GM18858 (cell line): ENCODE data around the gene KMT2A.
"Not testable (repeated sequence)": the region's sequence is repeated elsewhere in the genome, so short reads cannot be mapped to it uniquely, and the experiment has no call there.

Source experiments
- ATAC-seq: cut with Tn5 transposase; IDR thresholded peaks from one replicate; pipeline ENCODE4 v1.9.1; 2021; ENCODE audit not compliant: unreplicated experiment

The KMT2A gene

DNA sequence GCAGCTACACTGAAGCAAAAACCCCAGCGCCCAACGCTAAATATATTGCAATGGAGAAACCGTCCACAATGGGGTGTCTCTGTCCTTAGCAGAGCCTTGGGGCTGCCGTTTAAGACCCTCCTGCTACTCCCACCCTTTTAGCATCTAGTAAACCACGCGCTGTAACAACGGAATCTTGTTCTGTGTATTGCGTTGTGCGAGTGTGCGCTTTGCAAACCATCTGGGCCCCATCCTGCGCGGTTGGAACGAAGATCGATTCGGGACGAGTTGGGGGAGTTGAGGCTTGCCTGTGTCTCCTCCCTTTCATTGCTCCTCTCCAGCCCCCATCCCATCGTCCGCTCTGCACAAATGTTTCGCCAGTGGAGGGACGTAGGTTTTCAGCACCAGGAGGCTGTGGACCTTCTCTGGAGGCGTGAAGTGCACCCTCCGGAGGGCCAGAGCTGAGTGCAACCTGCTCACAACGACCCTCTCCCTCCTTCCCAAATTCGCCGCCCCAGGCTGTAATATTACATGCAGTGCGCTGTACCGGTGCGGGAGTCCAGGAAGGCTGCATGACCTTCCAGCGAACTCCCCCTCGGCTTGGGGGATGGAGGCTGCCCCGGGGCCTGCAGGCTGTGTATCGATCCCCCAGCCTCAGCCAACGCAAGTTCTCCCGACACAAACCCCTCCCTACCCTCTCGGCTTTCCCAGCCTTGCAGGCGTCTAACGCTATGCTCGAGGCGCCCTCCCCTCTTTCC lies 1.6 kb upstream of the KMT2A start:
- ATAC-seq: no peak

GRCh38 chr11:118435290-118435892 lies 901 bp upstream of the KMT2A start:
- ATAC-seq: no peak

- ATAC-seq: no peak
These were observed 431 bp downstream of the KMT2A start for GRCh38 chr11:118436639-118437207.

DNA sequence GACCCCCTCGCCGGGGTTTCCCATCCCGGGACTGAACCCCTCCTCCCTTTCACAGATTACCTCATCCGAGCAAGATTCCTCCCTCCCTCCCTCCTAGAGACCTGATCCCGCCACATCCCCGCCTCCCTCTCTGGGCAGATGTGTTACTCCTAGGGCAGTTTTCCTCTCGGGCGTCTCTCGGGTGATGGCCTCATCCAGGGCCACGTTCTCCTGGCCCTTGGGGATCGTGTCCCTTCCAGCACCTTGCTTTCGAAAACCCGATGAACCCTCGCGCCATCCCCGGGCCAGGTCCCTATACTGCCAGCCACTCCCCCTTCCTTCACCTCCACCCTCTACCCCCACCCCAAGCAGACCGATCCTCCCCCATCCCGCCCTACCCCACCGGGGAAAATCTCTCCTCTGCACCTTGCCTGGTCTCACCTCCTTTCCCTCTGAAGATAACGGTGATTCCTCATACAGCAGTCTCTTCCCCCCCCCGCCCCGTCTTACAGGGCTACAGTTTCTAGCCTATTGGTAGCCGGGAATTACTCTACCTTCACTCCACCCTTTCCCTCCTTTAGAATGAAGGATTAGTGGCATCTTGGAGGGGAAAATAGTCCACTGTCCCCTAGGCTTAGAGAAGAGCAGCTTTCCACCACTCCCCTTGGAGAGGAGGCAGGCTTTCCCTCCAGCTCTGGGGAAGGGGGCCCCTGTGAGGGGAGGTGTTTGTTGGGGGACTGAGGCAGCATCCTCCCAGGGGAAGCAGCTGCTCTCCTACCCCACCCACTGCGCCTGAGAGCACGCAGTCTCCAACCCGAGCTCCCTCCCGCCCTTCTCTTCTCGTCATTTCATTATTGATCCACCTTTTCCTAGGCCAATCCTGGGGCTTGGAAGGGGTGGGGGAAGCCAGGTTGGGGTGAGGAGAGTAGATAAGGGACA lies 1.2 kb downstream of the KMT2A start:
- no peak for ATAC-seq

- no peak for ATAC-seq
These were observed 2.1 kb downstream of the KMT2A start for GRCh38 chr11:118438314-118438931.

GRCh38 chr11:118439646-118440045 lies 3.4 kb downstream of the KMT2A start:
- ATAC-seq: no peak

DNA sequence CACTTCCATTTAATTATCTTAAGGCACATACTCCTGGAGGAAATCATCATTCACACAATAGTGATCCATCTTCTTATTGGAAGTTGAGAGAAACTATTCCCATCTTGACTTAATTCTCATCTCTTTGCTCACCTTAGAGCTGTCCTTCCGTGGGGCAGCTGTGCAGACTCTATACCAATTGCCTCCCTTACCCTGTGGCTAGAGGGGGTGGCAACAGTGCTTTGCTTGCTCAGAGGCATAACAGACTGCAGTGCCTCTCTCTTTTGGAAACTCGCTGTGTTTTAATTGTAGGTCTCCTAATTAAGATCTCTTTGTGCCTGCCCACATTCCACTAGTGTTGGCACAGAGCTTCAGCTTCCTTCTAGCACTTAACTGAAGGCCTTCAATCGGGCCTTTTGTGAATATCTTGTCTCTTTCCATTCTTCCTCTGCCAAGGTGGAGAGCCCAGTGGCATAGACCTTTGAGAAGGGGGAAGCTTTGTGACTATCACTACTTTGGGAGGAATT lies 5.5 kb downstream of the KMT2A start:
- no peak for ATAC-seq

DNA sequence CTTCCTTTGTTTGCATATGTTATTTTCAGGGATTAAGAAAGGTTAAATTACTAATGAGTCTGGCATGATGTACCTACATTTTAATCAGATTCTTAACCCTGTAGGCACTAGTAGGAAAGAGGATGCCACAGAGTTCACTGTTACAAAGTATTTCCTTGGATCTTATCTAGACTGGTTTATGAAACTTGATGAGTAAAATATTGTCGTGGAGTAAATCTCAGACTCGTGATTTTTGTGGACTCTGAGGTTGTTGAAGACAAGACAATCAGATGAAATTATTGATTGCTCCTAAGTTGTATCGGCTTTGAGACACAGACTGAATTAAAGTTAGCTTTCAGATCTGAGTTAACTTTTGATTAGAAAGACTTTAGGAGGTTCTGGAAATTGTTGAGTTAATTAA lies 6.0 kb downstream of the KMT2A start:
- ATAC-seq: no peak

- ATAC-seq: no peak
These were observed 6.8 kb downstream of the KMT2A start for GRCh38 chr11:118442908-118443589.

DNA sequence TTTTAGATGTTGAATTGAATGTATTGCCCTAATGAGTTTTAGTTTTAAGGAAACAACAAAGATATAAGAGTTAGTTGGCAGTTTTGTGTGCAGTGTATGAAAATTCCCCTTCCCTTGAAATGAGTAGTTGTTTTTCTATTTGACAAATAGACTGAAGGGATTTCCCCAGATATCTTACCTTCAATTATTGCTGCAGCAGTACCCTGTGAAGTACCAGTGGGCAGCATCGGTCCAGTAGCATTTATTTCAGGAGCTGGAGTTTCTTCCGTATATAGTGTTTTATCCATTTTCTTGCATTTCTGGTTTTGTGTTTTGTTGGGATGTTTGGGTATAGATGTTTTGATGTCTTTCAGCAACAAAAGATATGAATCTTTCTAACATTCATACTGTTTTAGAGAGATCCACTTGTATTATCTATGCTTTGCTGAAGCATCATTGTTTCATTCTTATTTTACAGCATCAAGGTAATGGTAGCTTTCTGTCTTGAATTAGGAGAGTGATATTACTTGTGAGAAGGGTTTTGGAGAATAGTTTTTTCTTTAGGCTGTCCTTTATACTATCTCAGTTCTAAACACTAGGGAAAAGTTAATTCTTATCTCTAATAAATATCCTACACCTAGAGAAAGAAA lies 7.4 kb downstream of the KMT2A start:
- ATAC-seq: no peak

DNA sequence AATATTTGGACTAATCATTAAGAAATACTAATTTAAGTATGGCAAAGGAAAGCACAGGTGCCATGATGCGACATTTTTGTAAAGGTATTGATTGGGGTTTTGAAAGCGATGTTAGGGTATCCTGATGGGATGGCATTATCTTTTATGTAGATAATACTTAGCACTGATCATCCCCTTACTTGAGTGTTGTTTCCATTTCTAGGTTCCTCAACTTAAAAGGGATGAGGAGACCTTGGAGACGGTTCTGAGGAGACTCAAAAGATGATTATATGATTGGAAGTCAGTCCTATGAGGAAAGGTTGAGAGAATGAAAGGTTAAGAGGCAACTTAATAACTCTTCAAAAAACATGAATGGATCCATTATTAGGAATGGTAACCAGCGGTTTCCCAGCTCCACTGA lies 11.1 kb downstream of the KMT2A start:
- no peak for ATAC-seq

- peak; percentile 71 for ATAC-seq
These were observed 12.0 kb downstream of the KMT2A start for GRCh38 chr11:118448294-118448693.

DNA sequence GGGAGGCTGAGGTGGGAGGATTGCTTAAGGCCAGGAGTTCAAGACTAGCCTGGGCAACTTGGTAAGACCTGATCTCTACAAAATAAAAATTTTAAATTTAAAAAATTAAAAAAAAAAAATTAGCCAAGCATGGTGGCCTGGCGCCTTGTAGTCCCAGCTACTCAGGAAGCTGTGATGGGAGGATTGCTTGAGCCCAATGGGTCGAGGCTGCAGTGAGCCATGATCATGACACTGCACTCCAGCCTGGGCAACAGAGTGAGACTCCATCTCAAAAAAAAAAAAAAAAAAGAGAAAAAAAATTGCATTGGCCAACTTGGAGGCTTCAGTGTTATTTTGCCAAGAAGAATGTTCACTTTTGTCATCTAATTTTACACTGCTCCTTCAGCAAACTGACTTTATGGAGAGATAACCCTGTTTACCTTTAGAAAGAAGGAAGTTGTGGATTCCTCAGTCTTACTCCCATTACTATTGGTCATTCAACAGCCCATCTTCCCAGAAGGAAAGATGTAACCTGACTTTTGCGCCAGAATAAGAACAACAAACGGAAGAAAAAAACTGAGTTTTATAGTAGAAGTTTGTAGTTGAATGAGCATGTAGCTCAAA lies 13.1 kb downstream of the KMT2A start:
- ATAC-seq: no peak

- no peak for ATAC-seq
These were observed 14.2 kb downstream of the KMT2A start for GRCh38 chr11:118450451-118450850.

DNA sequence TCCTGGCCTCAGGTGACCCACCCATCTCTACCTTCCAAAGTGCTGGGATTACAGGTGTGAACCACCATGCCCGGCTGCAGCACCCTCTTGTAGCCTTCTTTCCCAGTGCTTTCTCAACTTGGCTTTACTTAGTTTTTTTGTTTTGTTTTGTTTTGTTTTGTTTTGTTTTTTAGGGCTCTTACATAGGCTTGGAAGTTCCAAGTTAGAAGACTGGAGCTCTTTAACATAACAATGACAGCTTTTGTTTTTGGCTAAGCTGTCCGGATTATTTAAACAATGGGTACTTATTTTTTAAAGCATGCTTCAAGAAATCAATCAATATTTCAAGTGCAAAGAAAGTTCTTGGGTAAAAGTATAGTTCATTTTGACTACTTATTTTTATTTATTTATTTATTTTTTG lies 25.9 kb downstream of the KMT2A start:
- no peak for ATAC-seq

DNA sequence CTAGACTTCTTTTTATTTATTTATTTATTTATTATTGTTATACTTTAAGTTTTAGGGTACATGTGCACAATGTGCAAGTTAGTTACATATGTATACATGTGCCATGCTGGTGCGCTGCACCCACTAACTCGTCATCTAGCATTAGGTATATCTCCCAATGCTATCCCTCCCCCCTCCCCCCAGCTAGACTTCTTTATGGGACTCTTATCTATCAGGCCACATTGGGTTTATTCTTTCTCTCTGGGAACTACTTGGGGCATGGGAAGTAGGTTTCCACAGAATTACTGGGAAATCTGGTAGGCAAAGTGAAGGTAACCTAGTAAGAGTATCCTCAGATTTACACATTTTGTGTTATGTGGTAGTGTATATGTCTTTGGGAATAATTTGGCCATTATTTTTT lies 32.7 kb downstream of the KMT2A start:
- not testable (repeated sequence) for ATAC-seq

DNA sequence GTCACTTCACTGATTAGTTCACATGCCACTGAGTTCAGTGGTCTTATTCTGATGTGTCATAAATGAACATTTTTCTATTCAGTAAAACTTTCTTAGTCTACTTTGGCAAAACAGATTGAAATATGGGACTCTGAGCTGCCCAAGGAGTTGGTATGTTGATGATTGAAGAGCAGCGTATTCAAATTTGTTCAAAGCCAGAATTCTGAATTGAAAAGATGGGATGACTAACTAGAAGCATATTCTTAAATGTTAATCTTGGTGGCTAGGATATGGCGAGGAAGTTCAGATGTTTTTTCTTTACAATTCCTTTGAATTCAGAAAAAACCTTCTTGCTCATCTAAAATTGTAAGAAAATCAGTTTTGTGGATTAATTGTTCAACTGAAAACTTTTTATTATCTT lies 34.7 kb downstream of the KMT2A start:
- ATAC-seq: no peak

DNA sequence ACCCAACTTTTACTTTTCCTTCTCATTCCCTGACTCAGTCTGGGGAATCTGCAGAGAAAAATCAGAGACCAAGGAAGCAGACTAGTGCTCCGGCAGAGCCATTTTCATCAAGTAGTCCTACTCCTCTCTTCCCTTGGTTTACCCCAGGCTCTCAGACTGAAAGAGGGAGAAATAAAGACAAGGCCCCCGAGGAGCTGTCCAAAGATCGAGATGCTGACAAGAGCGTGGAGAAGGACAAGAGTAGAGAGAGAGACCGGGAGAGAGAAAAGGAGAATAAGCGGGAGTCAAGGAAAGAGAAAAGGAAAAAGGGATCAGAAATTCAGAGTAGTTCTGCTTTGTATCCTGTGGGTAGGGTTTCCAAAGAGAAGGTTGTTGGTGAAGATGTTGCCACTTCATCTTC lies 37.2 kb downstream of the KMT2A start:
- ATAC-seq: no peak

- no peak for ATAC-seq
These were observed 40.4 kb downstream of the KMT2A start for GRCh38 chr11:118476676-118477075.
